ENCODE data around the gene RAPGEF4.
"Not testable (repeated sequence)": the region's sequence is repeated elsewhere in the genome, so short reads cannot be mapped to it uniquely, and the experiment has no call there.

RAPGEF4 gene

GRCh38 chr2:172774302-172774701 is 38.7 kb downstream of the RAPGEF4 start:
- DNase-seq (ENCODE audit: low read depth), result no peak

GRCh38 chr2:172775319-172775718 is 39.7 kb downstream of the RAPGEF4 start:
- DNase-seq (ENCODE audit: low read depth), result no peak

DNA sequence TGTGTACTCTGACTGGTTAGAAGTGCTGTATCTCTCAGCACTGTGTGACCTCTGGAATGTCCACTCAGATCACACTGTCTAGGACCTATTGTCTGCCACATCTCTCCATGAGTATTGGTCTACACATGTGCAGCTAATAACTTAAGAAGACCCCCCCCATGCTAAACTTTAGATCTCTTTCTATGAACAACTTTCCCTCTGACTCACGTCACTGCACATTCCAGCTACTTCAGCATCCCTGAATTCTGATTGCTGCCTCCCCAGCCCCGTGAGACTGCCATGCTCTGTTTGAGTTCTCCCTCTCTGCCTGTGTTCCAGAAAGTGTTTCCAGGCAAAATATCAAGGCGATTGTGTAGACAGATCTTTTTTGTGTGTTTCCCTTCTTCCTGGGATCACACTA is 41.8 kb downstream of the RAPGEF4 start:
- no peak for DNase-seq (ENCODE audit: low read depth)

DNA sequence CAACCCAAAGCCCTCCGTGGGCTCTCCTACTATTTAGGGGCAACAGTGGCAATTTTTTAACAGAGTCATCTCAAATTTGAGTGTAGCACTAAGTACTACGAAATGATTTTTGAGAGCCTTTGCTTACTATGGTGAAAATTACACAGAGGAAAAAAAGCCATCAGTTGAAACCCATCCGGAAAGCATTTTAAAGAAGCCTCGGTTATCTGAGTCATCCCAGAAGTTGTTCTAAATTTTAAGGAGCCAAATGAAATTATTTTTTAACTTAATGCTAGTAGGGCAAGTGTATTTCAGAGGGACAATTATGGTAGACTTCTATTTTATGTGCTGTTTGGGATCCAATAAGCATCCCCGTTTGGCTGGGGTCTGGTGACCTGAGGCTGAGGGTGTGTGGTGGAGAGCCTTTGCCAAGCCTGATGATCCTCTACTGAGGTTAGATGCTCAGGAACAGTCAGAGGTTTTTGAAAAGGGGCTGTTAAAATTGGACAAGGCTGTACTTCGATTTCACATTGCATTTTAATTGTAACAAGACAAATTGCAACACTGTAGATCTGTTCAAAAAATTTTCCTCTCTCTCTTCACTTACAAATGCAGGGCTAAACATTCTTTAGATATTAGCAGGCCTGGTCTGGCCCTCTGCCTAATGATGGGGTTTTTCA is 47.0 kb downstream of the RAPGEF4 start:
- DNase-seq (ENCODE audit: low read depth), result no peak

- DNase-seq (ENCODE audit: low read depth), result peak; percentile 72
These were observed 47.7 kb downstream of the RAPGEF4 start for GRCh38 chr2:172783165-172783898.

- no peak for DNase-seq (ENCODE audit: low read depth)
These were observed 53.2 kb downstream of the RAPGEF4 start for GRCh38 chr2:172788871-172789270.

DNA sequence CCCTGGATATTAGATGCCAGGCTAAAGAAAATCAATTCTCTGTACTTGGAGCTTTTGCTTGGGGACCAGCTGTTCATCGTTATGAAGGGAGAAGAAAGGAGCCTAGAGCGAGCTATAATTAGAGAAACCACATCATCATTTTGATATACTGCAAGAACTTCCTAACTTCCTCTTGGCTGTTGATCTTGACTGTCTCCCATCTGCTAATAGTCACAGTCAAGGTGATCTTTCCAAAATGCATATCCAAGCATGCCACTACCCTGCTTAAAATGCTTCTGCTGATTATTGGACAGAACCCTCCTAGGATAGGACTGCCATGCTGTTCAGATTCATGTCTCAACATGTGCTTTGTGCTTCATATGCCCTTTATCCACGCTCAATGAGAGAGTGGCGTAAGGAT is 54.8 kb downstream of the RAPGEF4 start:
- DNase-seq (ENCODE audit: low read depth), result no peak

DNA sequence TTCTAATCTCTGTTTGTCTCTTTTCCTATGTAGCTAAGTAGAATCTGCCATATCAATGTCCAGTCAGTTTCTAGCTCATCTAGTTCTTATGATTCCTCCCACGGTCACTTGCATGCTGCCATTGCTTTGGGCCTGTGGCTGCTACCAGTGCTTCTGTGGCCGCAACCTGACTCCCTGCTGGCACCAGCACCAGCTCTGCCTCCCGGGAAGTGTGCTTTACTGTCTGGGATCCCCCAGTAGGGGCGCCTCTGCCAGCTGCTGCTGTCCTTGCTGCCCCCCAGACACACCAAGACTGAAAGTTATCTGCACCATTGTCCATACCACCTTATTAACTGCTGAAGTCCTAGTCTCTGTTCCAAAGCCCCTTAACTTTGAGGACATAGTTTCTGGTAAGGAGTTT is 56.3 kb downstream of the RAPGEF4 start:
- DNase-seq (ENCODE audit: low read depth), result no peak

DNA sequence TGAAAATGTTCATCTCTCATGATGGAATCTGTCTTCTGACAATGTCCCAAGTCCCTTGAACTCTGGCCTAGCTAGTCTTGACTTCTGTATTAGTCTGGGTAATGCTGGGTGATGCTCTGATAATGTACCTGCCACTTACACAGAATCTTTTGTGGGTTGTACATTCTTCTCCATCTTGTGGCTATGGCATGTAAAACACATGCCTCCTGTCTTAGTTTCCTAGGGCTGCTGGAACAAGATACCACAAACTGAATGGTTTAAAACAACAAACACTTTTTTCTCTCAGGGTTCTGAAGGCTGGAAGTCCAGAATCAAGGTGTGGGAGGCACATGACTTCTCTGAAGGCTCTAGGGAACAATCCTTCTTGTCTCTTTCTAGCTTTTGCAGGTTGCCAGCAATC is 57.1 kb downstream of the RAPGEF4 start:
- no peak for DNase-seq (ENCODE audit: low read depth)

DNA sequence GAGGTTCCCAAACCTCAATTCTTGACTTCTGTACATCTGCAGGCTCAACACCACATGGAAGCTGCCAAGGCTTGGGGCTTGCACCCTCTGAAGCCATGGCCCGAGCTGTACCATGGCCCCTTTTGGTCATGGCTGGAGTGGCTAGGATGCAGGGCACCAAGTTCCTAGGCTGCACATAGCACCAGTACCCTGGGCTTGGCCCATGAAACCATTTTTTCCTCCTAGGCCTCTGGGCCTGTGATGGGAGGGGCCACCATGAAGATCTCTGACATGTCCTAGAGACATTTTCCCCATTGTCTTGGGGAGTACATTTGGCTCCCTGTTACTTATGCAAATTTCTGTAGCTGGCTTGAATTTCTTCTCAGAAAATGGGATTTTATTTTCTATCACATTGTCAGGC is 67.7 kb downstream of the RAPGEF4 start:
- DNase-seq (ENCODE audit: low read depth), result not testable (repeated sequence)

DNA sequence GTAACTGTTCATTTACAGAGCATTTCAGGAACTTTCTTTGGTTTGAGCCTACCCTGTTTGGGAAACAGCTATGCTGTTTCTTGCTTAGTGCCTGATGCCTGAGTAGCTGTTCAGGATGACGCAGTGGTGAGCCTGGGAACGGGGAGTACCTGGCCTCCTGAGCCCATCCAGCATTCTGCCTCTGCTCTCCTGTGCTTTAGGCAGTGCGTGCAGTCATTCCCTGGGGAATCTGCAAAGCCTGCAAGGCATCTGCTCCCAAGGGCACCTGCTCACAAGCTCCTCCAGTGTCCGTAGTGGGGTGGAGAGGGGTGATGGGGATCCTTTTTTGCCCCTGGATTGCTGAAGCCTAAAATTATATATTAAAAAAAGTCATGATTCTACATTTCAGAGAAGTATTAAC is 68.8 kb downstream of the RAPGEF4 start:
- no peak for DNase-seq (ENCODE audit: low read depth)

GRCh38 chr2:172806493-172806892 is 70.8 kb downstream of the RAPGEF4 start:
- no peak for DNase-seq (ENCODE audit: low read depth)

- no peak for DNase-seq (ENCODE audit: low read depth)
These were observed 71.4 kb downstream of the RAPGEF4 start for GRCh38 chr2:172806996-172807395.

- DNase-seq (ENCODE audit: low read depth), result no peak
These were observed 72.5 kb downstream of the RAPGEF4 start for GRCh38 chr2:172808156-172808555.

- no peak for DNase-seq (ENCODE audit: low read depth)
These were observed 75.4 kb downstream of the RAPGEF4 start for GRCh38 chr2:172811027-172811426.

DNA sequence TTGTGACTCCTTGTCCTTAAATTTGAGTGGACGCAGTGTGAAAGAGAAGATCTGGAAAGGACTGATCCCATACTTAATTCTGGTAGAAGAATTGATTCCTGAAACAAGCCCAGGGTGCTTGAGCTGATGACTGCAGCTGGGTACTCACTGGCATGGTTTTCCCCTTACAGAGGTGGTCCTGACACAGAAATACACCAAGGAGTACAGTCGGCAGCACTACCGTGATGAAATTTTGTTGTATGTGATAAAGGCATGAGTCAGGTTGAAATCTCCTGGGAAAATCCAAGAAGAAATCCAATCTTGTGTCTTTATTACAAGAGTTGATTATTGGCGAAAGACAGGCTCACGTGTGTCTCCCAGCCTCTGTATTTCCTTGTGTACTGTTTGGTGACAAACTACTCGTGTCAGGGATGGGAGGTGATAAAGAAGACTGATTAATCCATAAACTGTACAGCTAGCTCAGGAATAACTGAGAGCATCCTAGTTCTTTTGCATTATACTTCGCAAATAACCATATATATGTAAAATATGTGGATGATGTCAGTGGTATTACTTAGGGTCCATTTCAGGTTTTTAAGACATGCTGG is 76.6 kb downstream of the RAPGEF4 start:
- no peak for DNase-seq (ENCODE audit: low read depth)

GRCh38 chr2:172813314-172813888 is 77.8 kb downstream of the RAPGEF4 start:
- DNase-seq (ENCODE audit: low read depth), result no peak

- no peak for DNase-seq (ENCODE audit: low read depth)
These were observed 81.8 kb downstream of the RAPGEF4 start for GRCh38 chr2:172817411-172817810.

DNA sequence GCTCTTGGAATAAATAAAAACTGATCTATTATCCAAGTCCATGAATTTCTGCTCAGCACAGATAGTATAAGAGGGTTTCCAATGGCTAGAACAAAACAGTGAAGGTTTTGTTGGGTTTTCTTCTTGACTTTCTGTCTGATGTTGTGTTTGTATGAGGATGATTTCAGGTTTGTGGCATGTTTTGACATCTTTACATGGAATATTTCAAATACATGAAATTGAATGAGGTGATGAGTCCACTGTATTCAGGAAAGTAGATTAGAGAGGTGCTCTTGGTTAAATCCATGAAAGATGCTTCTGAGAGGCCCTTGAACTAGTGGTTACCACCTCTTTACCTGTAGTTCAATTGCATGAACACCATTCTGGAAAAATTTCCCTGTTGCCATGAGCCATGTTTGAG is 84.3 kb downstream of the RAPGEF4 start:
- no peak for DNase-seq (ENCODE audit: low read depth)

DNA sequence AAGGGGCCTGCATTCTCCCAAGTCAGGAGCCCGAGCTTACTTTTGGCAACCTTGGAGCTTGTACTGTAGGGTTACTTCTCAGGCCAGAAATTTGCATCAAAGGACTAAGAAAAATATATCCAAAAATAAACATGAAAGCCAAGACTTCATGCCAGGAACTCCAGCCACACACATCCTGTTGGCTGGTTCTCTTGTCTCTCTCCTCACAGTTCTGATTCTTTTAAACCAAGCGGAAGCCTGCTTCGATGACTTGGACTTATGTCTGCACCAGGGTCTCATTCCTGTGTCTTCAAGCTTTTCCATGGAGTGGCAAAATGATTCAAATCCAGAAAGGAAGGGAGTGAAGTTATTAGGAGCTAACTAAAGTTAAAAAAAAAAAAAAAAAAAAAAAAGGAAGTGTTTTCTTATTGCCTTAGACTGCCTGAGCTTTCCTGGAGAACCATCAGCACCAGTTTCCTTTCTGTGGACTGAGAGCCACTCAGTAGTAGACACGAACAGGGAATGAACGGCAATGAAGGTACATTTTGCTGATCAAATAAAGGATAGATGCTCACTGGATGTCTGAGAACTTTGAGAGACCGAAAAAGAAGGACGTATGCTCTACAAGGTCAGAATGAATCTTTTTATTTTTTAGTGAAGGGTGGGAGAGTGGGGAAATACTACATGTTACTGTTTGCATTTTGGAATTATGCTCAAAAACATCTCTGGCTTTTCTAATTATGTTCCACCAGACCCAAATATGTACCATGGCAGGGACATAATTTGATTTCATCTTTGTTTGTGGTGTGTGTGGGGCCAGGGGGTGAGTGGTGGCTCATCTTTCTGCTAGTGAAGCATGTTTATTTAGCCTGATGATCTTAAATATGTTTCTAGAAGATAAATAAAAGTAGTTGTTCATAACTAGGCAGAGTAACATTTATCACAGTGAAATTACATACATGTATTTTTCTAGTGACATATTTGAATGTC is 86.0 kb downstream of the RAPGEF4 start:
- no peak for DNase-seq (ENCODE audit: low read depth)

- DNase-seq (ENCODE audit: low read depth), result no peak
These were observed 86.9 kb downstream of the RAPGEF4 start for GRCh38 chr2:172822585-172822984.

DNA sequence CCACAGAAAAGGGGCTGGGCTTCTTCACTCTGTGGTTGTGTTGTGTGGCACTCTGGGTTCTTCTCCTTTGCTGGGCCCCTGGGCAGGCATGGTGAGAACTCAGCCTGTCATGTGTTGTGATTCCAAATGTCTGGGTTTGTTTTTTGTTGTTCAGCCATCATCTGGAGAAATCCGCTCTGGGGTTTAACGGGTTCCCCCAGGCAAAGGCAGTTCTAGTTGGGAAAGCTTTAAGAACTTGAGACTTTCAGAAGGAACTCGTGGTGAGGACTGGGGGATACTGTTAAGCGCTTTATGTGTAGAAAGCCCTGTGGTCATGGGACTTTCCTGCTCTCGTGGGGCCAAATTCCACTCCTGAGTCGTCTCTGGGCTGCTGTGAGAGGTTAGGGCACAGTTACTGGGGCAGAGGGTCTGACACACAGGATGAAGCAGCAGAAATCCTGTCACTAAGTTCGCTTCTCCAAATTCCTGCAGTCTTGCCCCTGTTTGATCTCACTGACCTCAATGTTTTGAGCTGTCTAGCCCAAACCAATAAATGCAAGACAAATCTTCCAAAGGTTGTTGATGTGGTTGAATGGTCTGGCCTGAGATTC is 87.7 kb downstream of the RAPGEF4 start:
- DNase-seq (ENCODE audit: low read depth), result no peak
